ENCODE measurements around the gene JADE2. TPM values are rescaled to one million over a fixed set of nuclear protein-coding genes. Genes with fewer than 3 reads are reported as not detected.

Gene JADE2
- total RNA-seq, 1 donor from 2014 or later, result 2.1 TPM

GRCh38 chr5:134490255-134490924 lies 35.1 kb upstream of the JADE2 start:
- no peak for DNase-seq
- TF ChIP-seq, protein P1, sequence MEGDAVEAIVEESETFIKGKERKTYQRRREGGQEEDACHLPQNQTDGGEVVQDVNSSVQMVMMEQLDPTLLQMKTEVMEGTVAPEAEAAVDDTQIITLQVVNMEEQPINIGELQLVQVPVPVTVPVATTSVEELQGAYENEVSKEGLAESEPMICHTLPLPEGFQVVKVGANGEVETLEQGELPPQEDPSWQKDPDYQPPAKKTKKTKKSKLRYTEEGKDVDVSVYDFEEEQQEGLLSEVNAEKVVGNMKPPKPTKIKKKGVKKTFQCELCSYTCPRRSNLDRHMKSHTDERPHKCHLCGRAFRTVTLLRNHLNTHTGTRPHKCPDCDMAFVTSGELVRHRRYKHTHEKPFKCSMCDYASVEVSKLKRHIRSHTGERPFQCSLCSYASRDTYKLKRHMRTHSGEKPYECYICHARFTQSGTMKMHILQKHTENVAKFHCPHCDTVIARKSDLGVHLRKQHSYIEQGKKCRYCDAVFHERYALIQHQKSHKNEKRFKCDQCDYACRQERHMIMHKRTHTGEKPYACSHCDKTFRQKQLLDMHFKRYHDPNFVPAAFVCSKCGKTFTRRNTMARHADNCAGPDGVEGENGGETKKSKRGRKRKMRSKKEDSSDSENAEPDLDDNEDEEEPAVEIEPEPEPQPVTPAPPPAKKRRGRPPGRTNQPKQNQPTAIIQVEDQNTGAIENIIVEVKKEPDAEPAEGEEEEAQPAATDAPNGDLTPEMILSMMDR (IDR thresholded peaks at IDR 0.05; ENCODE audit: partially characterized antibody, unreplicated experiment), result no peak
- peaks cover 3% of the 10 kb centered on the region for H3K9me3 Mint-ChIP-seq (ENCODE audit: unreplicated experiment)
- H3K27ac Mint-ChIP-seq (ENCODE audit: unreplicated experiment), result no peak overlapping the region
- H3K4me3 Mint-ChIP-seq (ENCODE audit: unreplicated experiment), result no peak overlapping the region
- H3K36me3 Mint-ChIP-seq (ENCODE audit: unreplicated experiment), result no peaks in the 10 kb centered on the region
- no peaks in the 10 kb centered on the region for H3K27me3 Mint-ChIP-seq (ENCODE audit: unreplicated experiment)
- H3K4me1 Mint-ChIP-seq (ENCODE audit: low read depth, unreplicated experiment), result no peaks in the 10 kb centered on the region

DNA sequence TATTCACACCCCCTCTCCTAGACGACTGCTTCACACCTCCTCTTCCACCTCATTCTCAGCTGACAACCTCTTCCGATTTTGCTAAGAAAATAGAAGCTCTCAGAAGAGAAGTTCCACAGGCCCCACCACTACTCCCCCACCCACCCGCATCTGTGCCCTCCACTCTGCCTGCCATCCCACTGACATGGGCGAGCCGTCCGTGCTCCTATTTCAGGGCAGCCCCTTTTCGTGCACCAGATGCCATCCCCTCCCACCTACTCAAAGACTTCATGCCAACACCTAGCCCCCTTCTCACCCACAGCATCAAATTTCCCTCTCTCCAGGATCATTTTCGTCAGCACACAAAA lies 34.6 kb upstream of the JADE2 start:
- TF ChIP-seq, protein P1 (IDR thresholded peaks at IDR 0.05; ENCODE audit: partially characterized antibody, unreplicated experiment), result no peak
- no peaks in the 10 kb centered on the region for H3K4me1 Mint-ChIP-seq (ENCODE audit: low read depth, unreplicated experiment)
- H3K4me3 Mint-ChIP-seq (ENCODE audit: unreplicated experiment), result no peak overlapping the region
- peaks cover 3% of the 10 kb centered on the region for H3K9me3 Mint-ChIP-seq (ENCODE audit: unreplicated experiment)
- H3K36me3 Mint-ChIP-seq (ENCODE audit: unreplicated experiment), result no peaks in the 10 kb centered on the region
- H3K27me3 Mint-ChIP-seq (ENCODE audit: unreplicated experiment), result no peaks in the 10 kb centered on the region
- no peak overlapping the region for H3K27ac Mint-ChIP-seq (ENCODE audit: unreplicated experiment)
- DNase-seq, result no peak

GRCh38 chr5:134491841-134492442 lies 33.5 kb upstream of the JADE2 start:
- Mint-ChIP-seq H3K4me3 (ENCODE audit: unreplicated experiment) (no peak overlapping the region), H3K4me1 (ENCODE audit: low read depth, unreplicated experiment) (no peaks in the 10 kb centered on the region), H3K27me3 (ENCODE audit: unreplicated experiment) (no peaks in the 10 kb centered on the region), H3K36me3 (ENCODE audit: unreplicated experiment) (no peaks in the 10 kb centered on the region), H3K27ac (ENCODE audit: unreplicated experiment) (no peak overlapping the region), H3K9me3 (ENCODE audit: unreplicated experiment) (peaks cover 3% of the 10 kb centered on the region)
- DNase-seq, result no peak
- TF ChIP-seq, protein P1 (IDR thresholded peaks at IDR 0.05; ENCODE audit: partially characterized antibody, unreplicated experiment), result no peak

- no peaks in the 10 kb centered on the region for H3K4me1 Mint-ChIP-seq (ENCODE audit: low read depth, unreplicated experiment)
- TF ChIP-seq, protein P1 (IDR thresholded peaks at IDR 0.05; ENCODE audit: partially characterized antibody, unreplicated experiment), result no peak
- H3K9me3 Mint-ChIP-seq (ENCODE audit: unreplicated experiment), result peaks cover 3% of the 10 kb centered on the region
- no peaks in the 10 kb centered on the region for H3K27me3 Mint-ChIP-seq (ENCODE audit: unreplicated experiment)
- H3K4me3 Mint-ChIP-seq (ENCODE audit: unreplicated experiment), result no peak overlapping the region
- DNase-seq, result no peak
- no peaks in the 10 kb centered on the region for H3K36me3 Mint-ChIP-seq (ENCODE audit: unreplicated experiment)
- no peak overlapping the region for H3K27ac Mint-ChIP-seq (ENCODE audit: unreplicated experiment)
Measured at GRCh38 chr5:134492568-134492967, 32.9 kb upstream of the JADE2 start.

DNA sequence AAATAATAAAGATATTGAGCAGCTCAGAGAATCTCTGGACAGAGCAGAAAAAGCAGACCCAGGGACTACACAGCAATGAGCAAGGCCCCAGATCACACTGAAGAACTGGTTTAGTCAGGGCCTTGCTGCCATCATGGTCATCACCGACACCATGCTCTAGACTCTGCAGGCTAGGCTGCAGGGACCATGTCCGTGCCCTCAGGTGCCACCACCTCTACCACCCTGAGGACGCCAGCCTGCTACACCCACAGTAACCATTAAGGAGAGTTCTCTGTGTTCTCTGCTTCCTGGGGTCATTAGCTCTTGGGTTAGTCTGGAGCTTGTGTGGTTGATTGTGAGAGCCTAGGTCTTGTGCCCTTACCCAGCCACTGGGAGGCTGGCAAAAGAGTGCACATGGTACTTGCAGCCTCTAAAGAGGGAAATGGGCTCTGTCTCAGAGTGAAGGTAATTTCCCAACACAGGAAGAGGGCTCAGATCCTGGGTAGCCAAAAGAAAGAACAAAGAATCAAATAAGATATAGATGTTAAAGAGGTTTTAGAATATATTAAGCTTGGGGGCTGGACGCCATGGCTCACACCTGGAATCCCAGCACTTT lies 31.9 kb upstream of the JADE2 start:
- no peaks in the 10 kb centered on the region for H3K4me1 Mint-ChIP-seq (ENCODE audit: low read depth, unreplicated experiment)
- no peaks in the 10 kb centered on the region for H3K36me3 Mint-ChIP-seq (ENCODE audit: unreplicated experiment)
- H3K27me3 Mint-ChIP-seq (ENCODE audit: unreplicated experiment), result no peaks in the 10 kb centered on the region
- peaks cover 3% of the 10 kb centered on the region for H3K9me3 Mint-ChIP-seq (ENCODE audit: unreplicated experiment)
- H3K4me3 Mint-ChIP-seq (ENCODE audit: unreplicated experiment), result no peak overlapping the region
- H3K27ac Mint-ChIP-seq (ENCODE audit: unreplicated experiment), result no peak overlapping the region
- TF ChIP-seq, protein P1 (IDR thresholded peaks at IDR 0.05; ENCODE audit: partially characterized antibody, unreplicated experiment), result no peak
- no peak for DNase-seq

Data from glutamatergic neuron (in vitro differentiated cells).